NCI-H1930 (cell line): ENCODE results near the gene DHX36.

Experiments used
- DNase-seq, 2 experiments: peaks; one replicate each; lab custom pipeline; 2025; lab: John Stamatoyannopoulos, UW

Gene DHX36, protein sequence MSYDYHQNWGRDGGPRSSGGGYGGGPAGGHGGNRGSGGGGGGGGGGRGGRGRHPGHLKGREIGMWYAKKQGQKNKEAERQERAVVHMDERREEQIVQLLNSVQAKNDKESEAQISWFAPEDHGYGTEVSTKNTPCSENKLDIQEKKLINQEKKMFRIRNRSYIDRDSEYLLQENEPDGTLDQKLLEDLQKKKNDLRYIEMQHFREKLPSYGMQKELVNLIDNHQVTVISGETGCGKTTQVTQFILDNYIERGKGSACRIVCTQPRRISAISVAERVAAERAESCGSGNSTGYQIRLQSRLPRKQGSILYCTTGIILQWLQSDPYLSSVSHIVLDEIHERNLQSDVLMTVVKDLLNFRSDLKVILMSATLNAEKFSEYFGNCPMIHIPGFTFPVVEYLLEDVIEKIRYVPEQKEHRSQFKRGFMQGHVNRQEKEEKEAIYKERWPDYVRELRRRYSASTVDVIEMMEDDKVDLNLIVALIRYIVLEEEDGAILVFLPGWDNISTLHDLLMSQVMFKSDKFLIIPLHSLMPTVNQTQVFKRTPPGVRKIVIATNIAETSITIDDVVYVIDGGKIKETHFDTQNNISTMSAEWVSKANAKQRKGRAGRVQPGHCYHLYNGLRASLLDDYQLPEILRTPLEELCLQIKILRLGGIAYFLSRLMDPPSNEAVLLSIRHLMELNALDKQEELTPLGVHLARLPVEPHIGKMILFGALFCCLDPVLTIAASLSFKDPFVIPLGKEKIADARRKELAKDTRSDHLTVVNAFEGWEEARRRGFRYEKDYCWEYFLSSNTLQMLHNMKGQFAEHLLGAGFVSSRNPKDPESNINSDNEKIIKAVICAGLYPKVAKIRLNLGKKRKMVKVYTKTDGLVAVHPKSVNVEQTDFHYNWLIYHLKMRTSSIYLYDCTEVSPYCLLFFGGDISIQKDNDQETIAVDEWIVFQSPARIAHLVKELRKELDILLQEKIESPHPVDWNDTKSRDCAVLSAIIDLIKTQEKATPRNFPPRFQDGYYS

DNA sequence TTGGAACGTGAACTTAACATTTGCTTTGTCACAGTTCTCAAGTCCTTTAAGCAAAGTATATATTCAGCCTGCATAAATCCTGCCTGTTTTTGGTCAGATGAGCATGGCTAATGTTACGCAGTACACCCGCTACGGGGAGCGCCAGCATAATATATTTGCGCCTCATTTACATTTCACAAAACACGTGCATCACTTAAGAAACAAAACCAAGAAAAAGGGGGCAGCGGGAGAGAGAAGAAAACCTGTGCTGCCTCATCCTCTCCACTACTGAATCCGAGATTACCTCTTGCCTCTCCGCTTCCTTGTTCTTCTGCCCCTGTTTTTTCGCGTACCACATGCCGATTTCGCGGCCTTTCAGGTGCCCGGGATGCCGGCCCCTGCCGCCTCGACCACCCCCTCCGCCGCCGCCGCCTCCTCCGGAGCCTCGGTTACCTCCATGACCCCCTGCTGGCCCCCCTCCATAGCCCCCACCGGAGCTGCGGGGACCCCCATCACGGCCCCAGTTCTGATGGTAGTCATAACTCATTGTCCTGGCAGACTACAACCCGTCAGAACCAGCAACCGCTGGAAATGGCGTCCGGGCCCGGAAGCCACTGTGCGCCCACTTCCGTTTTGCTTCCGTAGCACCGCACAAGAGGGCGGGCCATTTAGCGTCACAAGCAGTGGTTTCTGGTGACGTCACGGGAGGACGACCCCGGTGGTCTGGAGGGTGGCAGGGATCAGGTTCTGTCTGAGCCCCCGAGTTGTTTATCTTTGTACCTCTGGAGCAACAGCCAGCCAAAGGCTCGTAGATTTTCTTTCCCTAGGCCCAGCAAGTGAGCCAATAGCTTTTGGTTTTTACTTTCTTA is at the start of gene DHX36:
TSS of gene DHX36 (minus strand) at position 597 of the 848 bp plus-strand sequence. CDS start at position 526, 71 bp downstream.
- DNase-seq, result peak; percentile 88 to 89

DNA sequence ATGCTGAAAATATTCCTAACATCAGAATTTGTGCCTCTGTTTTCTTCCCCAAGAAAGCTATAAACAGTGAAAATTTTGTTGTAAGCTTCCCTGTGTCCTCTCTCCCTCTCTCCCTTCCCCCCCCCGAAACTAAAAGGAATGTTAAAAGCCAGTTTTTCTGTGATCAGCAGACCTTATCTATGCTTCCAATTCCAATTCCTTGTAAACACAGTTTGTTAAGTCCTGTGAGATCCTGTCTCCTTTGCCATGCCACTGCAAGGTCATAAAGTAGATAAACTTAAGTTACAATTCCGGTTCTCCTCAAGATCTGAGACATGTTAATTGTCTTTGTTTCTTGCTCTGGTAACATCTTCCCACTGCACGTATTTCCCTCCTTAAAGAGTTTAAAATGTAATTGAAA is 42.9 kb upstream of the DHX36 start:
- no peak for DNase-seq

DNA sequence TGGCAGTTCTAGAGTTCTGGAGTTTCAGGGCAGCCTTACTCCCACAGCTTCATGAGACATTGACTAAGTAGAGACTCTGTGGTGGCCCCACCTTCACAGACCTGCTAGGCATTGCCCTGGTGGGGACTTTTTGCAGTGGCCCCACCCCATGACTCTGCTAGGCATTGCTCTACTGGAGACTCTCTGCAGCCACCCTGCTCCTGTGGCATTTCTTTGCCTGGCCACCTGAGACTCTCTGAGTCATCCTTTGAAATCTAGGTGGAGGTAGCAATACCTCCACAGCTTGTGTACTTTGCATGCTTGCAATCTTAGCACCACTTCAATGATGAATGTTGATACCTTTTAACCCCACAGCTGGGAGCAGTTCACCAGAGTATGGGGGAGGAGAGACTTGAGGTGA is 40.6 kb upstream of the DHX36 start:
- no peak for DNase-seq

DNA sequence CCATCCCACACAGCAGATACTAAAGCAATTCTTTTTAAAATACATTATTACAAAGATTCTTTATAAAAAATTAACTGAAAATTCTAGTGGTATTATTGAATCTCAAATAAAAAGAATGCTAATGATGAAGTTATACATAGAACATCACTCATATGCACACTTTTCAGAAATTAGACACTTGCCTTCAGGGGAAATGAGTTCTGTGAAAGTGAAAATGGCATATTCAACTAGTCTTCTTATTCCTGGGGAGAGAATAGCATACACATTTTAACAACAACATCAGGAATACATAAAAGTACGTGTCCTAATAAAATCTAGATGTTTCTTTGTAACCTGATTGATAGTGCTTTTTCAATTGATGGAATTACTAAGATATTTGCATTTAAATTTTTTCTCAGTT is 36.8 kb upstream of the DHX36 start:
- no peak for DNase-seq

DNA sequence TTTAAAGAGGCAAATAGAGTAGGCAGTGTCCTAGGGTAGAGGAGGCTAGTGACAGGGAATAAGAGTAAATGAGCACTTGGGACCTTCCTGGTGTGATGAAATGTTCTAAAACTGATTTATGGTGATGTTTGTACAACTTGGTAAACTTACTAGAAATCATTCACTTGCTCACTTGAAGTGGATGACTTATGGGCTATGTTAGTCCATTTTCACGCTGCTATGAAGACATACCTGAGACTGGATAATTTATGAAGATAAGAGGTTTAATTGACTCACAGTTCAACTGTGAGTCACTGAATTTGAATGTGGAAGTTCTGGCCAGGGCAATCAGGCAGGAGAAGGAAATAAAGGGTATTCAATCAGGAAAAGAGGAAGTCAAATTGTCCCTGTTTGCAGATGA is 31.7 kb upstream of the DHX36 start:
- no peak for DNase-seq

DNA sequence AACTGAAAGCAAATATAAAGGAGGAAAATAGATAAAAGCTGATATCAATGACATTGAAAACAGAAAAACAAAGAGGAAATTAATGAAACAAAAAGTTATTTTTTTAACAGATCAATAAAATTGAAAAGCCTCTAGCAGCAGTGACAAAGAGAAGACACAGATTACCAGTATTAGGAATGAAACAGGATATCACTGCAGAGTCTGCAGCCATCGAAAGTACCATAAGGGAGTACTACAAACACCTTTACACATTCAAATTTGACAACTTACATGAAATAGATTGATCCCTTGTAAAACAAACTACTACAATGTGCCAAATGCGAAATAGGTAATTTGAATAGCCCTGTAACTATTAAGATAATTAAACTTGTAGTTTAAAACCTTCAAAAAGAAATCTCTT is 24.9 kb upstream of the DHX36 start:
- no peak for DNase-seq

DNA sequence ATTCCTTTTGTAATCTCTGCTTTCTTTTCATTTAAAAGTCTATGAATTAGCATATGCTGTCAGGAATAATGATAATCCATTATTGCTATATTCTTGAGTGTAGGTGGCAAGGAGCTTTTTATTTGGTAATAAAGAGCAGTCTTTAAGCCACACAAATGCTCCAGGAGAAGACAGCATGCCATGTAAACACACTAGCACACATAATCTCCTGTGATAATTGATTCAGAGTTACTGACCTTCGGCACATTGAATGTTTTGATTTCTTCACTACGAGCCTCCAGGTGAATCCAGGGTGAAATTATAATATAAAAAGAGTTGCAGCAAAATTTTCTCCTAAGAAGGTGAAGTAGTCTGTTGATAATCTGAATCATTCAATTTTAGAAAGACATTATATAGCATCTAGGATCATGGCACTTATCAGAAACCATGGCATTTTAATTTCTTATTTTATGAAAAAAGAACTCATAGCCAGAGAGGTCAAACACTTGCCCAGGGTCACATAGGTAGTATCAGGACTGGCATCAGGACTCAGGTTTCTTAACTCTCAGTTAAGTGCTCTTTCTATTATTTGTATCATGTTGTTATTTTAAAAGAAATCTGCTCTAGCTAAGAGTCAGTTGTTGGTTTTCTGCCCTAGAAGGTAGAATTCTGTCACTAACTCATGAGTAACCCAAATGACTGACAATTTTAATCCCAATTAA is 21.3 kb upstream of the DHX36 start:
- no peak for DNase-seq

DNA sequence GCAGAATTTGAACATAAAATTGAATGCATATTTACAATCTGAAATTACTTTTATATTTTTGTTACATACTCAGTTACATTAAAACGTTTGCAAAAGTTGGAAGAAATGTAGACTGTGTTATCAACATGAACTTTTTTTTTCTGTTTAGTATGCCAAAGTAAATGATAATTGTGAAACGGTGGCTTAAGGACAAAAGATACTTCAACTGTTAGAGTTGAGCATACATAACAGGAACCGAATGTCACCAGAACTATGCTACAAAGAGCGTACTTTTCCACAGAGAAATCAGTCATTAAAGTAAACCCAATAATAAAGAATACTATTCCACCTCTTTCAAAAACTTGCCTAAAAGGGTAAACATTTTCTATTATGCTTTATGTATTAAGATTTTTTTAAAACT is 14.3 kb upstream of the DHX36 start:
- DNase-seq, result no peak

DNA sequence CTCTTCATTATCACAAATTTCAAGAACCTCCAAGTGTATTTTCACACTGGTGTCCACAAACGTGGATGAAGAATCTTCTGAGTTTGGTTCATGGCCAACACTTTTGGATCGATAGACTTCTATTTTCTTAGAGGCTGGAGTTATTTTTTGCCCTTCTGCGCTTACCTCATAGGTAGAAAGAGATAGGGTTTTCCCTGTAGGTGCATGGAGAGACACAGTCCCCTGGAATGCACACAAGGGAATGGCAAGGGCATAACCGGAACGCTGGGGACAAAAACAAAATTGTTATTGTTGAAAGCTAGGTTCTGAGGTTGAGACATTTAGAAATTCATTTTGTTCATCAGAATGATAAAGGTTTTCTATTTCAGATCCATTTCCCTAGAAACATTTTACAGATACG is 13.7 kb upstream of the DHX36 start:
- DNase-seq, result no peak

DNA sequence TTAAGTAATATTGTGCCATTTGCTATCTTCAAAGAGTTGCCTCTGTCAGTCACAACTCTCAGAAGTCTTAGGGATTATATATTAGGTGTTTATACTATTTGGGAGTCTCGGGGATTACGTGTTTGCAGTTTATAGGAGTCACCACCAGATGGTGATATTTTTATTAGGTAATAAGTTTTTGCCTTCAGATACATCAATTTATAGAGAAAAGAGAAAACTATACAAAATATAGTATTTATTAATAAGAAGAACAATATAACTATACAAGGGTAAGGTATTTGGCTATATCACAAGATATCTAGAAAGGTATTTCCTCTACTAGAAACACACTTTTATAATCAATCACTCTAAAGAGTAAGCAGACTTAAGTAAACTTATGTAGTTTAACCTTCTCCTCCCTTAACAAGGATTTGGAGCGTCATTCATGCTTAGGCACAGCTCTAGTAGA is 10.7 kb upstream of the DHX36 start:
- peak in 1 of 2 experiments; percentile 29 for DNase-seq

DNA sequence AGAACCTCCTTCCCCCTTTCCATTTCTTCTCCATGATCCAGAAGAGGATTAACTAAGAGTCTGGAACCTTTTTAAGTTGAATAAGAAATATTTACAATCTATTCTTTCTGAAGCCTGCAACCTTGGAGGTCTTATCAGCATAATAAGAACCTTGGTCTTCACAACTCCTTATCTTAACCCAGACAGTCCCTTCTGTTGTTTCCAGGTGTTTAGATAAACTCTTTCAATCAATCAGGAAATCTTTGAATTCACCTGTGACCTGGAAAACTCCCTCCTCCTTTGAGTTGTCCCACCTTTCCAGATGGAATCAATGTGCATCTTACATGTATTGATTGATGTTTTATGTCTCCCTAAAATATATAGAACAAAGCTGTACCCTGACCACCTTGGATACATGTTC is 3.6 kb upstream of the DHX36 start:
- DNase-seq, result no peak

DNA sequence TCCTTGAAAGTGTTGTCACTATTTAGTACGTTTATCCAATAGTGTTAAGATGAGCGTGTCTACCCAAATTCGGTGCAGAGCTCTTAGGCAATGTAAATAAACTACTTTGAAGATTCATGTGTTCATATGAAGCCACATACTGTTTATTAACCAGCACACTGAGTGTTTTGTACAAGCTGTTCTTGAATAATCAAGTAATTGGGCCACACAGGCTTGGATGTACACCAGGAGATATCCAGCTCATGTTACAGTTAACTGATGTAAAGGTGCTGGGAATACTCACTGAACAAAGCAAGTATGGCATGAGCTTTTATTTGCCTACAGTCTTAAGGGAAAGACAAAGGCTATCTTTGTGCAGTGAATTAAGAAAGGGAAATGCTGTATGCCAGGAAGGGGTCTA is 632 bp upstream of the DHX36 start:
- DNase-seq, result no peak

DNA sequence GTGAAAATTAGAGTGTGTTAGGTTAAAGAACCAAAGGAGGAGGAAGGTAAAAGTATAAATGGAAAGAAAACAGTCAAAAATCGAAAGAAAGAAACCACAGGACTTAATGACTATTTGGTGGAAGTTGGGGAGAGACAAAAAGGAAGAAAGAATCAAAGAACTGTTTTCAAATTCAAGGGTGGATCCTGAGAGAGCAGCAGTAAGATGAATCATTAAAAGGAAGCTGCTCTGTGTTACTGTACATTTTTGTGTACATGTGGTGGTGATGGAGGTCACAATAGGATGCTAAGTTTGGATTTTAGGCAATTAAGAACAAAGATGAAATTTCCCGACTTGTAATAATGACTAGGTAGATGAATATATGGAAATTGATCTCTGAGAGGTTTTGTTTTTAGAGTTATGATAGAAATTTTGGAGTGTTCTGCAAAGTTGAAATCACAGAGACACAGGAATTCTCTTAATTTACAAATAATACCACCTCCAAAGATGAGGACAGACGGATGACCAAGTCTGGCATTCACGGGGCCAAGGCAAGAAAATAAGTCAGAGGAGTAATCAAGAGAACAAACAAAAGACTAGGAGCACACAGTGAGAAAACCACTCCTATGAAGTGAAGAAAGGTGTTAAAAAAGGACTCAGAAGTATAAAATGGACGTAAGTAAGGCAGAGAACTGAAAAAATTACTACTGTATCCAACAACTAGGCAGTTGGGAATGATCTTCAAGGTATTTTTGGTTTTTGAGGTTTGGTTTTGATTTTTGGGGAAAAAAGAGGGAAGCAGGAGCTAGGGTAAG is 7.1 kb downstream of the DHX36 start:
- no peak for DNase-seq

DNA sequence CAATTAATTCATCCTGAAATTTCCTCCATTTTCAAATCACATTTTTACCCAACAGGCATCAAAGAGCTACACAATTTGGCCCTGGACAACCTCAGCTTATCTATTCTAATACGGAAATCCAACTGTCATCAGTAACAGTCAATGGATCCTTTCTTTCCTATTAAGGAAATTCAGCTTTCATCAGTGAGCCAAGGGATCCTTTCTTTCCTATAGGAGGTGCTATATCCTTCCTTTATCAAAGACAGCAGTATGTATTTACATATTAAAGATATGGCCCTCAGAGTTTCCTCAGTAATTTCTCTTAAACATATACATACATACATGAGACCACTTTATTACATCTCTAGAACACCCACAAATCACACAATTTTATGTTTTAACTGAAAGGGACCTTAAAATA is 10.1 kb downstream of the DHX36 start:
- no peak for DNase-seq

DNA sequence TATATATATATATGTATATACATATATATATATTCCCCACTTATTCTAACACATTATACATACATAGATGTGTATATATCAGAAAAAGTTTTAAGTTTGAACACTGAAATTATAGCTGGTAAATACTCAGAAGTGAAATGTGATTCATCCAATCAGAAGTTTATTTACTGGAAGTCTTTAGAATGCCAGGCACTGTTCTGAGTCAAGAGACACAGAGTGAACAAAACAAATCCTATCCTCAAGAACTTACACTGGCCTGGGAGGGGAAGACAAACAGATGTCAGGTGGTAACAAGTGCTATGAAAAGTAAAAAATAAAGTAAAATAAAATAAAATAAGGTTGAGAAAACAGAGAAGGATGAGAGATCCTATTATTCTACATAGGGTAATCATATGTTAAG is 13.4 kb downstream of the DHX36 start:
- DNase-seq, result no peak

DNA sequence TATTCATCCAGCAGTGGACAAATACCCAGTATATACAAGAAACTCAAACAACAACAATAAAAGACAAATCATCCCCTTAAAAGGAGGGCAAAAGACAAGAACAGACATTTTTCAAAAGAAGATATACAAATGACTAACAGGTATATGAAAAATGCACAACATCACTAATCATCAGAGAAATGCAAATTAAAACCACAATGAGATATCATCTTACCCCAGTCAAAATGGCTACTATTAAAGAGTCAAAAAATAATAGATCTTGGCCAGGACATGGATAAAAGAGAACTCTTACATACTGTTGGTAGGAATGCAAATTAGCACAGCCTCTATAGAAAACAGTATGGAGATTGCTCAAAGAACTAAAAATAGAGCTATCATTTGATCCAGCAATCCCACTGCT is 16.9 kb downstream of the DHX36 start:
- DNase-seq, result no peak

DNA sequence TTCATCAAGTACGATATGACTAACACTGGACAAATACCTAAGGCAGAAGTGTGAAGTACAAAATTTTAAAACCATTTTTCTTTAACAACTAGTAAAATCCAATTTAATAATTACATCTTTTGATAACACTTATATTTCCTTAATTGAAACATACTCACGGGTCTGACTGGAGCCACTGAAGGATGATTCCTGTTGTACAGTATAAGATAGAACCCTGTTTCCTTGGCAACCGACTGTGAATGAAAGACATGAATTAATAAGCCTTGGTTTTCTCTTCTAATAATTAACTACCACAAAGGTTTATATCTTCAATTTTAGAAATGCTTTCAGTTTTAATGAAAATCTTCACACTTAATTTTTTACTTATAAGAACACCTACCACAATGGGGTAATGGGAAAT is 19.4 kb downstream of the DHX36 start:
- DNase-seq, result no peak

DNA sequence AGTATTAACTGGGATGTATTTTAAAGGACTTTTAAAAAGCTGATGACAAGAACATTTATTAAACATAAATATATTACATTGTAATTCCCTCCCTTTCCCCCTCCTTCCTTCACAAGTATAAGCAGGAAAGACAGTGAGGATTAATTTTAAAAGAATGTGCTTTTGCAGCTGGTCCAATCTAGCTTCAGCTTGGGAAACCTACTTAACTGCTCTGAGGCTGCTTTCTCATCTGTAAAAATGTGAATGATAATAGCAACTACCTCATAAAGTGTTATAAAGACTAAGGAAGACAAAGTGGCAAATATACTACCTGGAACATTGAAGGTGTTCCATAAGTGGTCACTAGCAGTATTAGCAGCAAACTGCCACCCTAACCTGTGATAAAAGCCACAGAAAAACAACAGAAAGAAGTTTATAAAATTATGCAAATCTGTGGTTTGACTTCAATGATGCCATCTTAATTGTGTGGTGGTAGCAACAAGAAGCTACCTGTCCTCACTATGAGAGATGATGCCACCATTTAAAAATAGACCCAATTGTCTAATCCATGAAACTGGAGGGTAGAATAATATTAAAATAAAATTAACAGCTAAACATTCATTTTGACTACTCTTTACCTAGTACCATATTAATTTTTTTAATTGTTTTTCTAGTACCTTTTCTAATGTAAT is 20.0 kb downstream of the DHX36 start:
- DNase-seq, result no peak

DNA sequence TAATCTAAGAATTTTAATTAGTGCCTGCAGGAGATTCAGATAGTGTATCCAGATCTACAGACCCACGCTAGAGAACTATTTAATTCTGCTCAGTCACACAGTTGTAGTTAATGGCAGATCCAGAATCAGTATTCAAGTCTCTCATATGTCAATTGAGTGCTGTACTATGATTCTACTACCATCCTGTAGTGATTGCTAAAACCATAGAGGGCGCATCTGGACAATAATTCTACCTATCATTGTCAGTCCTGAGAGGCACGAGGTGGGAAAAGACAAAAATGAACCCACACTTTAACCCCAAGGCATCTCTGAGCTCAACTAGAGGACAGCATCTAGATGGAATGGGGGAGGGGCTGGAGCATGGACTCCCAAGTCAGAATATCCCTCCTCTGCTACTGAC is 22.7 kb downstream of the DHX36 start:
- no peak for DNase-seq

DNA sequence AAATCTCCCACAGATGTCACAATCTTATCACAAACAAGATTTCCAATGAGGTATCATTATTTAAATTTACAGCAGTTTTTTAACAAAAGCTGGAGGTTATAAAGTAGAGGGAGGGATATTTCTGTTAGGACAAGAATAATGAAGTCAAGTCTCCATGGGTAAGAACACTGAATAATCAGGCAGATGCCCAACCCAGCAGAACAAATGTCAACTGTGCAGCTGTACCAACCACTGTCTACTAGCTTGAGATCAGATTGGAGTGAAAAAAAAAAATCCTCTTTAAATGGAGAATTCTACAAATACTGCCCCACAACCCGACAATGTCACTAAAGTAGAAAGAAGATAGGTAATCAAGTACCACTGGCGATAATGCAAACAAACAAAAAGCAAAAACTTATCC is 30.3 kb downstream of the DHX36 start:
- DNase-seq, result no peak
